SK-N-MC (cell line): Measurements from ENCODE around the gene RUNX1.

Source experiments
- EZH2 ChIP-seq: fragments of 200-600 bp; sonication (generic); IDR thresholded peaks from one replicate; pipeline ENCODE4 v1.6.1; 2017; ENCODE audit warnings: antibody characterized with exemption
- FOXP2 ChIP-seq: optimal IDR thresholded peaks from 2 replicates; pipeline ENCODE3; 2011; ENCODE audit warnings: mild to moderate bottlenecking, moderate library complexity; ENCODE audit not compliant: insufficient read depth; ENCODE audit errors: extremely low read length, control extremely low read depth
- POLR2AphosphoS5 ChIP-seq: IDR thresholded peaks from 2 replicates; pipeline ENCODE4 v1.6.1; 2012; ENCODE audit warnings: mild to moderate bottlenecking, low read depth, low read length, borderline replicate concordance

DNA sequence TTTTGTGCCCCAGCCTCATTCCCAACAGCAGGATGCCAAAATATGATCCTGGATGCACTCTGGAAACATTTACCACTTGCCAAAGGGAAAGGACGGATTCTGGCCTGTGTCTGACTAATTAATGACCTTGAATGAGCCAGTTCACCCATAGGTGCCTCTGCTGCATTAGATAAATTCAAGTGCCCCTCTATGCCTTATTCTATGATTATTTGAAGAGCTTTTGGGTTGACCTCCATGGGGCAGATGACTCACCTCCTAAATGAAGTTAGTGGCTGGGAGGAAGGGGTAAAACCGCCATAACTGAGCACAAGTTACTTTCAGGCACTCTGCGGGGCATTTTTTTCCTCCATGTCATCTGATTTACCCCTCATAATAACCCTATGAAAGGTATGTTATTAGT, 282.2 kb downstream of the RUNX1 start:
- TF ChIP-seq EZH2 (no peak), POLR2AphosphoS5 (no peak), FOXP2 (no peak)
